GM18951 (cell line): ENCODE measurements around the gene EFCAB6.

Experiments
- POLR2A ChIP-seq: IDR thresholded peaks from 4 replicates; pipeline ENCODE4 v1.6.1; 2011; ENCODE audit warnings: mild to moderate bottlenecking; ENCODE audit not compliant: insufficient read length, insufficient read depth; ENCODE audit errors: extremely low read depth
- in situ Hi-C: fragments of 300-500 bp; cut with MboI; formaldehyde crosslinking; loops from one replicate; pipeline ENCODE4 v1.12.0; 2022; ENCODE audit warnings: low sequenced_read_pairs, mixed read lengths, inconsistent platforms; ENCODE audit not compliant: unreplicated experiment

Gene EFCAB6

DNA sequence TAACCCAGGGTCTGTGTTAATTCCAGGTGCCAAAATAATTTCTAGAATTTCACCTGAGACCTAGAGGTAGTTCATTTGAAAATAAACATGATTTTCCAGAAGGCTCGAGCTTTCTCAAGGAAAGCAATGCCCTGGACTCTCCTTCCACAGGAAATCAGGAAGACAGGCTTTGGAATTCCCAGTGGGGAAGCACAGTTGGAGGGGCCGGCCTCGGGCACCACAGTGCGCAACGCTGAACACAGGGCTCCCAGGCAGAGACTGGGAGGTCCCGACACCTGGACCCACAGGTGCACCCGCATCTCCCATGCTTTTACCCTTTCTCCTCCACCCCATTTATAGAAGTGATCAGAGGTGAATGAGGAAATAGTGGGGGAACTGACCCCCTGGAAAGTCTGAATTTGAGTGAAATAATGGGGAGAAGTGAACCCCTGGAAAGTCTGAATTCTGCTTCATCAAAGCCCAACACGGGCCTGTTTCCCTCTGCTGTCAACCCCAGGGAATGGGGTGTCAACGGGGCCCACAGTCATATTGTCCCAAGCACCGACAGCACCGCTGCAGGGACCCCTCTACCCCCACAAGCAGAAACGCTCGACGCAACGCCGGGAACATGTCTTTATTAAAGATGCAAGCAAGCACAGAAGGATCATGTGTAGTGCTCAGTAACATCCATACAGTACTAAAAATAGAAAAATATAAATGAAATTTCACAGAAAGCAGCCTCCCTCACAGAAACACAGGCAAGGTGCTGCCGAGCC, 12.0 kb upstream of the EFCAB6 start:
- in situ Hi-C loops, result no loop called here
- no peak for TF ChIP-seq POLR2A

DNA sequence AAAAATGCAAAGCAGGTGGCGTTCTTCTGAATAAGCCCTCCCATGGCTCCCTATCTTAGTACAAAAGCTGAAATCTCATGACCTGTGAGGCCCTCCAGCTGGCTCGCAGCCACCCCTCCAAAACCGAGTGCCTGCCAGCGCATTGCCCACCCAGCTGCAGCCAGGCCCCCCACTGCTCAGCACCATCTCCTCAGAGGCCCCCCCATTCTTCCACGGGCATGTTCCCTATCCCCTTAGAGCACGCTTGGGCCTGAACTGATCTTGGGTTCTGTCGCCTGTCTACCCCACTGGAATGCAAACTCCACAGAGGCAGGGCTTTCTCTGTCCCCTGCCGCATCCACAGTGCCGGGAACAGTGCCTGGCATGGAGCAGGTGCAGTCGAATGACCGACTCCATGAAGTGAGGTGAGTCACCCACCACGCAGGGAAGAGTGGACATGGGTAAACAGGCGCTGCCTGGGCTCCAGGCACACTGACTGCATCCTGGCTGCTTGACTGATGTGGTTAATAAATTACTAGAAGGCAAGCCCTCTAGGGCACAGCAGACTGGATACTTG, 11.3 kb upstream of the EFCAB6 start:
- TF ChIP-seq POLR2A, result no peak
- in situ Hi-C loops, result no loop called here

DNA sequence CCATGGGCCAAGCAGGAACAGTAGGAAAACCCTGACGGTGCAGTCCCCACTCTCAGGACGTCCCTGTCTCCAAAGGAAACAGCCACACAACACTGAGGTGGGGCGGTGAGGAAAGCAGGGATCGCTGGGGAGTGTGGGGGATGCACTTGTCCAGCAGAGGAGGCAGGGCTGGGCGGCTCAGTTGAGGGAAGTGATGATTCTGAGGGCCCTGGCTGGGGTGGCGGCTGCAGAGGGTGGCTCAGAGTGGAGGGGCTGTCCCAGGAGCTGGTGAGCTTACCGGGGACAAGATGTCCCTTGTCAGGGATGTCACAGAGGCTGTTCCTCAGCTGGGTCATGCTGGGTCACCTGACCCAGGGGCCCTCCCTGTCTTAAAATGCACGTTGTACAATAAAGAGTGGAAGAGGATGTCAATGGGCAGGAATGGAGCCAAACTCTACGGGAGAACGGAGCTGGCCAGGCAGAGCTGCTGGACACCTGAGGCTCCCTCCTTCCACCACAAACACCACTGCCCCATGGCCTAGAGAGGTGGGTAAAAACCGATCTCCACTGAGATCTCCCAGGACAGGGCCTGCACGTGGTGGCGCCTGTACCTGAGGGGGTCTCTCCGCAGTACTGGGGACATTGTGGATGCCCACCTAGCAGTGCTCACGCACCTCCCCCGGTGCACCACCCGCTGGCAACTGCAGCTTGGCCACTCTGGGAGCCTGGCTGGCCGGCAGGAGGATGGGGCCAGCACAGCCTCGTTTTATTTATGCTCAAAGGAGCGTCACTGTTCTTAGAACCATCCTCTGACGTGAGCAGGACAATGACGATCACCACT, 9.7 kb upstream of the EFCAB6 start:
- in situ Hi-C loops, result no loop called here
- no peak for TF ChIP-seq POLR2A

DNA sequence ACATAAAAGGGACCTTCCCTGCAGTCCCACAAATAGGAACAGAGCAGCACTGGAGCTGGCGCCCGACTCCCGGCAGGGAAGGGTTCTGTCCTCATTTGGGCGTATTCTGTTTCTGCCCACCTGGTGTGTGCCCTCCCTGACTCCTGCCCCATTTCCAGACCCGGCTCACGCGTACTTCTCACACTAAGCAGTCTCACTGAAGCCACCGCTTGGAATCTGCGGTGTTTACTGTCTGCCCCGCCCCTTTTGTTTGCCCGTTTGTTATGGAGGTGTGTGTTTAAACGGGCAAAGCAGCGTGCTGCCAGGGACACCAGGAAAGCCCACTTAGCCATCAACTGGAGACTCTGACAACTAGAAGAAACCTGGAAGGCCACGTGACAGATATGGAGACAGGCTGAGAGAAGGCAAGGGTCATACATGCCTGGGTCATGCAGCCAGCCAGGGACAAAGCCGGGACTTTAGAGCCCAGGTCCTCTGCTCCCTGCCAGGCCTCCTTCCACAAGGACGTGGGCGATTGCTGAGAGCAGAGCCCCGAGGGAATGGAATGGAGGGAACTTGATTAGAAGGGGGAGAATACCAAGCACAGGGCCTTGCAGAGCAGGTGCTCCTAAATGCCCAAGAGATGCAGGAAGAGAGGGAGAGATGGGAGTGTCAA, 8.7 kb upstream of the EFCAB6 start:
- TF ChIP-seq POLR2A, result no peak
- in situ Hi-C loops, result no loop called here

DNA sequence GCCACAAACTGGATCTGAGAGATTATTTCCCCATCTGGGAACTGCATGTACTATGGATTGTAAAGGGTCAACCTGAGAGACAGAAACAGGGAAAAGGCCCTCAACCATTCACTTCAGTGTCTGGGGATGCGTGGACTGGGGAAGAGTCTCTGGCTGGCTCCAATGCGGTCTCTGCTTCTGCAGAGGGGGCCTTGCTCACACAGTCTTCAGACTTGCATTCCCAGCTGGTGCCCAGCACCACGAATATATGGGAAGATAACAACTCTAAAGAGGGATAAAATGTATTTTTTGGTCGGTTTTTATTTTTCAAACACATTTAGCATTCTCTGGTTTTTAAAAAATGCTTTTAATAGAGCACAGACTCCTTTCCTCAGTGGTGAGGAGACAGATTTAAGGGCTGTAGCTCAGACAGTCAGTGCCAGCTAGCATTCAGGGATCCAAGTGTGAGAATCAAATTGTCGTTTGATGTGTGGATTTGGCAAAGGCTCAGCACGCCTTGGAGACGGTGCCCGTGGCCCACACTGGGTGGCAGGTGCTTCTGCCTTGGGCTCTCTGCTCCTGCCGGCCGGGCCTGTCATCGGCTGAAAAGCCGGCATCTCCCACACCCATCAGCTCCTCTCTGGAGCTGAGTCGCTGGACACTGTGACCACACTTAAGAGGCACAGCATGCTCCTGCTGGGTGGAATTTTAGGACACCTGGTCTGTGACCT, 8.0 kb upstream of the EFCAB6 start:
- in situ Hi-C loops, result no loop called here
- TF ChIP-seq POLR2A, result no peak

DNA sequence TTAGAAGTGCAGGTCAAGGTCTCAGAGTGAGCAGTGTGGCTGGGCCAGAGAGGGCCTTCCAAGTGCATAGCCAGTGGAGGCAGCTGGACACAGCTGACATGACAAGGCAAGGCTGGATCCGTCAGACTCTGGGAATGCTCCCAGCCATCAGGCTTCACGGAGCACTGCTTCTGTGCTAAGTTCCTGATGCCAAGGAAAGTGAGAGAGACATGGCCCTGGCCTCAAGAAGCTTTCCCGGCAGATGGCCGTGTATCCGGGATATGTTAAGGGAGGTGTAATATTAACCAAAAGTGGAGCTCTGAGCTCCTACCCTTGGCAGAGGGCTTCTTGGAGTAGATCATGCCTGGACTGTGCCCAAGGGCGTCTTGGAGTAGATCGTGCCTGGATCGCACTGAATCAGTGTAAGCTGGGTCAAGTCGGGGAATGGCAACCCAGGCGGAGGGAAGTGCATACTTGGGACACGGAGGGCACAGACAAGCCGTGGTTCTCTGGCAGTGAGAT, 7.4 kb upstream of the EFCAB6 start:
- TF ChIP-seq POLR2A, result no peak
- in situ Hi-C loops, result no loop called here

DNA sequence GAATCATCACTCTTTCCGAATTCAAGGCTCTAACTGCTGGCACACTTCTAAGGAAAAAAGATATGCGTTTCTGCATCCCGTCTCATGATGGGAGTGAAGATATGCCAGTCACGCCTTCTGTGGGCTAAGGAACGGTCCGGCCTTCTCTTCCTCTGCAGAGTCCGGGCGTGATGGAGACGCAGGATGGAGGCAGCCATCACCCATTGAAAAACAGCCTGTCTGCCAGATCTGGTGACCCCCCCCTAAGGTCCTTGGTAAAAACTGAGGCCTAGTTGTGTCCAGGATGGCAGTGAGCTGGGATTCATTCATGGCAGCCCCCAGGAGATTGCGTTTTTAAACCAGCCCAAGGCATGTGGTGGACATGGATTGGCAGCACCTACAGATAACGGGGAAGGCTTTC, 6.9 kb upstream of the EFCAB6 start:
- in situ Hi-C loops, result no loop called here
- no peak for TF ChIP-seq POLR2A

DNA sequence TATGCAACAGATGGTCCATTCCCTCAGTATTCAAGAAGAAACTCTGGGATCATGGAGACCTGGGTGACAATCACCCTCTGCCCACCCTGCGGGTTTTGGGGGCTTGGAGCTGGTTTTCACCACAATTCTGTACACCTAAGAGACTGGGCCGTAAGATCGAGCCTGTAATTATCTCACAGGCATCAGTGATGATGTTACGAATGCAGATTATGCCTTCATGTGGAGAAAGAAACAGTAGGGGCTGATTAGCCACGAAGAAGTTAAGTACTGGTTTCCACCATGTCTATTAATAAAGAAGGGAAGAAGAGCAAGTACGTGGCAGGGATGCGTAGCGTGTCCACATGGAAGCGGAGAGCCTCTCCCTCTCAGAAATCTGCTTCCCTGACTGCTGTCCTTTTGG, 5.3 kb upstream of the EFCAB6 start:
- in situ Hi-C loops, result no loop called here
- no peak for TF ChIP-seq POLR2A

DNA sequence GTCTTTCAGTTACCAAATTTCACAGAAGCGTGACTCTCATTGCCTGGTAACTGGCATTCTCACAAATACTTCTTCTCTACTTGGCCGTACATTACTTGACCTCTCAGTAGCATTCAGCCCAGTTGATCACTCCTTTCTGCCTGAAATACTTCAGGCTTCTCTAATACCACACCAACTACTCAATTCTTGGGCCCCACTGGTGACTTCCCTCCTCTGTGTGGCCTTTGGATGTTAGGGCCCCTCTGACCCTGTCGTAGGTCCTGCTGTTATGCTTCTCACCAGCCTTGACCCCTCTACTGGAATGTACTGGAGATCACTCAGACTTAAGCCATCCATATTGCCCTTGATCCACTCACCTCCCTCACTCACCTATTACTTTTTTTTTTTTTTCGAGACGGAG, 2.2 kb upstream of the EFCAB6 start:
- no peak for TF ChIP-seq POLR2A
- in situ Hi-C loops, result no loop called here

DNA sequence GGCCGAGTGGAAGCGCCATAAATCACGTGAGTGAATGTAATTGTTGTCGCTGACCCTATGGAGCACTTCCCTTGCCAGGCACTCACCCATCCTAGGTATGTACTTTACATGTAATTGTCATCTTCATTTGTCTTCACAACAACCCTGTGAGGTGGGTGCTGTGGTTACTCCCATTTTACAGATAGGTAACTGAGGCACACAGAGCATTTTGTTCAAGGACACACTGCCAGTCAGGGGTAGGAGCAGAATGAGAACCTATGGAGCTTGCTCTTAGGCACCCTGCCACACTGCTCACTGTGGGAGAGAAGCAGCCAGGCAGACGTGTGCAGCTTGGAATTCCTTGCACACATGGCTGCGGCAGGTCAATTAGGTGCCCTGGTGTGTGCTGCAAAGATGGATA, 785 bp upstream of the EFCAB6 start:
- in situ Hi-C loops, result no loop called here
- no peak for TF ChIP-seq POLR2A

- in situ Hi-C loops, result no loop called here
- TF ChIP-seq POLR2A, result no peak
Measured at GRCh38 chr22:43811777-43812148, 342 bp downstream of the EFCAB6 start.

- no peak for TF ChIP-seq POLR2A
- in situ Hi-C loops, result no loop called here
Measured at GRCh38 chr22:43802897-43803495, 9.1 kb downstream of the EFCAB6 start.
